OCI-LY7 (cell line): ENCODE data around the gene MCUB.

Experiments
- CTCF ChIP-seq: fragments of 200-600 bp; sonication (generic); conservative IDR thresholded peaks from 2 replicates; pipeline ENCODE4 v1.5.1; 2014; ENCODE audit warnings: mild to moderate bottlenecking, antibody characterized with exemption, low read length, moderate library complexity, mixed read lengths
- EZH2phosphoT487 ChIP-seq: fragments of 200-600 bp; sonication (generic); IDR thresholded peaks from 2 replicates; pipeline ENCODE4 v1.6.1; 2018; ENCODE audit warnings: low read depth, borderline replicate concordance, mild to moderate bottlenecking, mixed run types, antibody characterized with exemption, low read length, moderate library complexity, mixed read lengths

DNA sequence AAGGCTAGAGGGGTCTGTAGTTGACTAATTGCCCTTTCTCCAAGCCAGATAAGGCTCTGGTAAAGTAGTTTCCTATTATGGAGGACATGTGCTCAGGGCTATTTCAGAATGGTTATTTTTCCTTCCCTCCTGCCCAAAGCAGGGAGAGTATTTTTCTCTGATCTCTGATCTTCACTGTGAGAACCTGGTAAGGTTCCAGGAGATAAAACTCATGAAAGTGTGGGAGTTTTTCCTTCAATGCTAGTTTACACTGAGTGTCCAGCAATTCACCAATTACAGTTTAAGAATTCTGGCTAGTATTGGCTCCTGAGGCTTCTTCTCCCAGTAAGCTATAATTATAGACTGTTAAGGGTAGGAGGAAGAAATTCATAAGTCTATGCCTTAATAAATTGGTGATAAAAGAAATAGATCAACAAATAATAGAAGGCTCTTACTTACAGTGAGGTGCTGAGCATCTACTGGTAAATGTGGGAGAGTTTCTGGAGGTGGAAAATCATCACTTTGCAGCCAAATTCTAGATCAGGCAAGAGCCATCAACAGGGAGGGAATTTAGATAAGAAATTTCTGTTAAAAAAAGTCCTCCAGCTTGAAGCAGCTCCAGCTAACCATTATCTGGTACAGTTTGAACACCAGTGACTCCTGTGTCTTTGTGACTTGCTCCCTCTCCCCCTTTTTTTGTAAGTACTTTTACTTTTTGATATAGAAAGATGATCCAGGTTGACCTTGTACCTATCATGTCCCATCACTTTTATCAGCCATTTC, 112.3 kb downstream of the MCUB start:
- TF ChIP-seq CTCF, result no peak
- TF ChIP-seq EZH2phosphoT487, result no peak
